Measurements from ENCODE around the gene GLI3. TPM values are rescaled to one million over a fixed set of nuclear protein-coding genes. Genes with fewer than 3 reads are reported as not detected.

GLI3 gene
- total RNA-seq, 2 experiments from 2014 or later = not detected

- ChIA-PET POLR2A (no interaction called here), CTCF (no interaction called here)
- Mint-ChIP-seq H3K27ac (no peak overlapping the region), H3K4me3 (no peak overlapping the region), H3K4me1 (ENCODE audit: low read depth) (peaks cover 10% of the 10 kb centered on the region), H3K27me3 (ENCODE audit: low read depth) (peaks cover 54% of the 10 kb centered on the region), H3K36me3 (ENCODE audit: low read depth) (no peaks in the 10 kb centered on the region), H3K9me3 (ENCODE audit: insufficient read depth) (no peaks in the 10 kb centered on the region)
- no peak for DNase-seq
- ATAC-seq = no peak
These were observed 3.2 kb downstream of the GLI3 start for GRCh38 chr7:42233695-42234331.

DNA sequence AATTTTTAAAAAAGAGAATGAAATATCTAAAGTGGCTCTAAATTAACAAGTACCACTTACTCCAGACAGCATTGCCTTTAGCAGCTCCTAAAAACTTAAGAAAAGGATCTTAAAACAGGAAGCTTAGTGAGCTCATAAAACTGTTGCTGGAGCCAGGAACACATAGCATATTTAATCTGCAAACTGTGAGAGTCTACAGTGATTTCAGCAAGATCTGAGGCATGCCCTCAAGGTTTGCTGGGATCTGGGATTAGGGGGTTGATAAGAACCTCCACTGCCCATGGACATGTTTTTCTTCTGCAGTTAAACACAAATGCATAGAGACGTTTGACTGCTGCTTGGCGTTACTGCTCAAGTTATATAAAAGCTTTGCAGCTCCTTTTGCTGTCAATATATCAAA, 3.8 kb downstream of the GLI3 start:
- no peak overlapping the region for H3K27ac Mint-ChIP-seq

DNA sequence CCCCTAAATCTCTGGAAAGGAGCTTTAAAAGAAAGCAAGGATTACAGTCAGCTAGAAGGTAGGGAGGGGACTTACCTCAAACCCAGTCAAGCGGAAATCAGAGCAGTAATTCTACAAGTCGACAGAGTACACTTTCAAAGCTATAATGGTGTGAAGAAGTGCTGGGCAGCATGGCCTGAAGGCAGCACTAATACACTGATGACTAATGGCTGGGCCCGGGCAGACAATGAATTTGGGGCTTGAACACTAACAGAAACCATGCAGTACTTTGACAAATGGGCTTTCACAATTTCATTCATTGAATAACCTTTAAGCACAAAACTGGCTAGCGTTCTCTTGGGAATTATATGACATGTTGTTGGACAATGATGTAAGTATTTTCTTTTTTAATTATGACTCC, 4.7 kb downstream of the GLI3 start:
- H3K4me3 Mint-ChIP-seq = no peak overlapping the region
- CTCF ChIA-PET = no interaction called here

More for the DNA sequence above, 3.8 kb downstream of the GLI3 start:
- CTCF ChIA-PET = no interaction called here
- Mint-ChIP-seq H3K36me3 (ENCODE audit: low read depth) (no peaks in the 10 kb centered on the region), H3K4me3 (no peak overlapping the region), H3K4me1 (ENCODE audit: low read depth) (peaks cover 7% of the 10 kb centered on the region), H3K9me3 (ENCODE audit: insufficient read depth) (no peaks in the 10 kb centered on the region), H3K27me3 (ENCODE audit: low read depth) (peaks cover 53% of the 10 kb centered on the region)
- no peak for DNase-seq
- POLR2A ChIA-PET = no interaction called here
- ATAC-seq = no peak

GRCh38 chr7:42231043-42231787, 5.8 kb downstream of the GLI3 start:
- no peak overlapping the region for H3K27ac Mint-ChIP-seq
- DNase-seq (no peak), ATAC-seq (no peak)
- no peaks in the 10 kb centered on the region for H3K9me3 Mint-ChIP-seq (ENCODE audit: insufficient read depth)
- CTCF ChIA-PET = no interaction called here
- H3K4me1 Mint-ChIP-seq (ENCODE audit: low read depth) = peaks cover 8% of the 10 kb centered on the region
- no peaks in the 10 kb centered on the region for H3K36me3 Mint-ChIP-seq (ENCODE audit: low read depth)
- H3K4me3 Mint-ChIP-seq = no peak overlapping the region
- H3K27me3 Mint-ChIP-seq (ENCODE audit: low read depth) = peaks cover 63% of the 10 kb centered on the region
- POLR2A ChIA-PET = no interaction called here

More for the DNA sequence above, 4.7 kb downstream of the GLI3 start:
- peaks cover 56% of the 10 kb centered on the region for H3K27me3 Mint-ChIP-seq (ENCODE audit: low read depth)
- H3K27ac Mint-ChIP-seq = no peak overlapping the region
- no peaks in the 10 kb centered on the region for H3K9me3 Mint-ChIP-seq (ENCODE audit: insufficient read depth)
- H3K4me1 Mint-ChIP-seq (ENCODE audit: low read depth) = peaks cover 8% of the 10 kb centered on the region
- H3K36me3 Mint-ChIP-seq (ENCODE audit: low read depth) = no peaks in the 10 kb centered on the region
- POLR2A ChIA-PET = no interaction called here
- ATAC-seq = no peak
- no peak for DNase-seq

GRCh38 chr7:42227936-42228591, 8.9 kb downstream of the GLI3 start:
- no peaks in the 10 kb centered on the region for H3K36me3 Mint-ChIP-seq (ENCODE audit: low read depth)
- ATAC-seq (peak; percentile 55), DNase-seq (no peak)
- peak overlapping the region; percentile 51 for H3K4me3 Mint-ChIP-seq
- POLR2A ChIA-PET = no interaction called here
- CTCF ChIA-PET = no interaction called here
- no peak overlapping the region for H3K27ac Mint-ChIP-seq
- H3K9me3 Mint-ChIP-seq (ENCODE audit: insufficient read depth) = no peaks in the 10 kb centered on the region
- H3K4me1 Mint-ChIP-seq (ENCODE audit: low read depth) = peaks cover 6% of the 10 kb centered on the region
- H3K27me3 Mint-ChIP-seq (ENCODE audit: low read depth) = peaks cover 48% of the 10 kb centered on the region

DNA sequence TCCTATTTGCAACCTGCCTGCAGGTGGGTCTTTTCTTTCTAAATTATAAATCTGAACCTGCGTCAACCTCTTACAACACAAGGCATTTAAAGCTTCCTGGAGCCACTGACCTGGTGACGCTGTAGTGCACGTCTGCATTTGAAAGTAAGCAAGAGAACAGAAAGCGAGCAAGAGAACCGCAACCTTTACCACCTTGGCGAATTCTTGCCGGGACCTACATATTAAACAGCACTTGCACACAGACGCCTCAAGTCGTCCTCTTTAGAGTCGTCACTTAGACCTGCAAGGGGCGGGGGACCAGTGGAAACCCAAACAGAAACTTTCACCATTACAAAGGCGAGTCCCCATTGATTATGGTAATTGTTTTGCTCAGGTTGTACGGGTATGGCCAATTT, 9.5 kb downstream of the GLI3 start:
- Mint-ChIP-seq H3K9me3 (ENCODE audit: insufficient read depth) (no peaks in the 10 kb centered on the region), H3K27me3 (ENCODE audit: low read depth) (peaks cover 45% of the 10 kb centered on the region), H3K36me3 (ENCODE audit: low read depth) (no peaks in the 10 kb centered on the region), H3K4me3 (peak overlapping the region; percentile 51), H3K4me1 (ENCODE audit: low read depth) (peaks cover 6% of the 10 kb centered on the region), H3K27ac (no peak overlapping the region)
- ChIA-PET POLR2A (no interaction called here), CTCF (no interaction called here)
- peak; percentile 68 for ATAC-seq
- DNase-seq = peak; percentile 51

DNA sequence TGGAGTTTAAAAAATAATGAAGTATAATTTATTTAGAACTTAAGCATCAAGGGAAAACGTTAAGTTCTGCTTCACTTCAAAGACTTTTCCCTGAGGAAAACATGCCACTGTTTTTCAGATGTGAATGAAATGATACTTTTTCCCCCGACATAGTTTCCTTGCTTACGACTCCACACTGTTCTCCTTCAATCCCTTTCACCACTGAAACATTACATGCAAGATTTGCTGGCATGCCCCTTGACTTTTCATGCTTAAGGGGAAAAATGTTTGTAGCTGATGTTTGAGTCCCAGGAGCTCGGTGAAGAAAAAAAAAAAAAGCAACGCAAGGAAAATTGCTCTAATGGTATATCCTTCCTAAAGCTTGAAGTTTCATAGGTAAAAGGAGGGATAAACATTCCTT, 10.0 kb downstream of the GLI3 start:
- ATAC-seq = no peak
- CTCF ChIA-PET = no interaction called here
- Mint-ChIP-seq H3K9me3 (ENCODE audit: insufficient read depth) (no peaks in the 10 kb centered on the region), H3K27me3 (ENCODE audit: low read depth) (peaks cover 40% of the 10 kb centered on the region), H3K36me3 (ENCODE audit: low read depth) (no peaks in the 10 kb centered on the region), H3K4me1 (ENCODE audit: low read depth) (peaks cover 6% of the 10 kb centered on the region), H3K27ac (no peak overlapping the region), H3K4me3 (no peak overlapping the region)
- POLR2A ChIA-PET = no interaction called here
- DNase-seq = no peak

DNA sequence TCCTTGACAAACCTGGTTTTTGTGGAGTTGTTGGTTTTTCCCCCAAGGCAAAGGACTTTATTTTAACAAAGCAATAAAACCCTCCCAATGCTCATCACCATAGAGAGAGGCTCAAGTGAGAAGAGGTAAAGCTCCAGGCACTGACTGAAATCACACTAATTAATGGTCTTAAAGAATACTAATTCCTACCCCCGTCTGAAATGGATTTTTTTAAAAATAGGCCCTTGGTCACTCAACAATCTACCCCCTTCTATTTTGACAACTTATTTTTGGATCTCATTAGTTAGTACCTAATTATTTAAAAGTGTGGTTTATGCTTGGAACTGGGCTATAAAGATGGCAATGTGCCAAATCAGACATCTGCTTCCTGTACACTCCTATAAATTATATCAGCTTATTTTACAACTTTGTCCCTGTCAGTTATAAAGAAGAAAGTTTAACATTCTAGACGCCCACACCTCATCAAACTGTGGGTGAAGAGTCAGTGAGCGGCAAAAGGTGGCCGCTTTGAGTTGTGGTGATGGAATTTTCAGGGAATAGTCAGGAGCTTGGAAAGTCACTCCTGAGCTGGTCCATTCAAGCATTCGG, 10.6 kb downstream of the GLI3 start:
- peaks cover 38% of the 10 kb centered on the region for H3K27me3 Mint-ChIP-seq (ENCODE audit: low read depth)
- no peak overlapping the region for H3K4me3 Mint-ChIP-seq
- CTCF ChIA-PET = no interaction called here
- peaks cover 6% of the 10 kb centered on the region for H3K4me1 Mint-ChIP-seq (ENCODE audit: low read depth)
- H3K9me3 Mint-ChIP-seq (ENCODE audit: insufficient read depth) = no peaks in the 10 kb centered on the region
- POLR2A ChIA-PET = no interaction called here
- H3K27ac Mint-ChIP-seq = no peak overlapping the region
- H3K36me3 Mint-ChIP-seq (ENCODE audit: low read depth) = no peaks in the 10 kb centered on the region
- ATAC-seq (no peak), DNase-seq (no peak)

DNA sequence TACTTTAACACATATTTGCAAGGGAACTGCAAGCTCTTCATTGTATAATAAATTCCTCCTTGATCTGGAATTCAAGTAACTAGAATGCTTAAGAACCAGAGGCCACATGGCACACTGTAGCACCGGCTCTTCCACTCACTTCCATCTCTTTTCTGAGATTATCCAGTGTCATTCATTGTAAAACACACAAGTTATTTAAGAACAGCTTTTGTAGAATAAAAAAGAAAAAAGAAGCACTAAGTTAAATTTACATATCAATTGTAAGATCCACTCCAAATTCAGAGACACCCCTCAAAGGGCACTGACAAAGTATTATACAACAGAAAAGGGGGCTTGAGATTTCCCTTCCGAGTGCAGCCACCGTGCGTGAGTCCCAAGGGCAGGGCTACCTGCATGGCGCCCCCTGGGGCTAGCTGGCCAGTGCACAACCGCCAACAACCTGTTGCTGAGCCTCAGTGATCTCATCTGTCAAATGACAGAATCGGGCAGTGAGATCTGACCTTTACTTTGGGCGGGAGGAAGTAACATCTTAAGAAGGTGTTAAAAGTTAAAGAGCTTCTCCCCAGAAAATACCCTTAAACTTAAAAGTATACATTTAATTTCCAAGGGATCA, 12.5 kb downstream of the GLI3 start:
- CTCF ChIA-PET = no interaction called here
- no peaks in the 10 kb centered on the region for H3K9me3 Mint-ChIP-seq (ENCODE audit: insufficient read depth)
- no peak for DNase-seq
- no peaks in the 10 kb centered on the region for H3K36me3 Mint-ChIP-seq (ENCODE audit: low read depth)
- peaks cover 6% of the 10 kb centered on the region for H3K4me1 Mint-ChIP-seq (ENCODE audit: low read depth)
- H3K27ac Mint-ChIP-seq = no peak overlapping the region
- H3K4me3 Mint-ChIP-seq = no peak overlapping the region
- ATAC-seq = no peak
- peaks cover 38% of the 10 kb centered on the region for H3K27me3 Mint-ChIP-seq (ENCODE audit: low read depth)
- POLR2A ChIA-PET = no interaction called here

DNA sequence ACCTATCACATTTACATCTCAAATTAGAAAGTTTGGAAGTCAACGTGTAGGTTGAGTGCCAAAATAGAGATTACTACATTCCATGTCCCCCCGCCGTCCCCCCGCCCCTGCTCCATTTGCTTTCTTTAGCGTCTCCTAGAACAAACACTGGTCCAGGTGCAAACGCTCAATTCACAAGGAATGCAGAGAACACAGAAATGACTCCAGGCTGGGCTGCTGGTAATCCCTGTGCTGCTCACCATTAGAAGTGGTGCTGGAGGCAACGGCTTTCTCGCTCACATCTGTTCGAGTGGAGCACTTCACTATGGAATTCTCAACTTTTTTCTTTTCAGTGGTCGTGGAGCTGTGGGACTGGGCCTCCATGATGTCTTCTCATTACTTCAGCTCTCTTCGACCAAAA, 14.1 kb downstream of the GLI3 start:
- Mint-ChIP-seq H3K9me3 (ENCODE audit: insufficient read depth) (no peaks in the 10 kb centered on the region), H3K36me3 (ENCODE audit: low read depth) (no peaks in the 10 kb centered on the region), H3K27ac (no peak overlapping the region), H3K4me3 (no peak overlapping the region), H3K4me1 (ENCODE audit: low read depth) (peaks cover 6% of the 10 kb centered on the region), H3K27me3 (ENCODE audit: low read depth) (peaks cover 26% of the 10 kb centered on the region)
- ATAC-seq (no peak), DNase-seq (no peak)
- POLR2A ChIA-PET = no interaction called here
- CTCF ChIA-PET = no interaction called here

DNA sequence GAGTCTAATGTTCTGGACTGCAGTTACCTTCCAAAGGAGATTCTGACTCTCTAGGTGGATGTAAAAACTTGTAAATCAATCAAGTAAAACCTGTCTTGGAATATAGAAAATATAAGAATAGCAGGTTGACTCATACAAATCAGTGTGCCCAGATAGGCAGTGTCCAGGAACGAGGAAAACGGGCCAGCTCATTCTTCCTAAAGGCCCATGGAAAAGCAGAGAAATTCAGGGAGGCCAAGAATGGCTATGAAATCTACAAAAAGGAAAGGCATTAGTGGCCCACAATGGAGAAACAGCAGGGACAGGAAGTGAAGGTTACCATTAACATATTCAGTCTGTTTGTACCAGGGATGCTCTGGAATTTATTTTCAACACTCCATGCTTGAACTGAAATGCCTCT, 14.9 kb downstream of the GLI3 start:
- Mint-ChIP-seq H3K27me3 (ENCODE audit: low read depth) (peaks cover 18% of the 10 kb centered on the region), H3K27ac (no peak overlapping the region), H3K4me1 (ENCODE audit: low read depth) (no peaks in the 10 kb centered on the region), H3K36me3 (ENCODE audit: low read depth) (no peaks in the 10 kb centered on the region), H3K4me3 (no peak overlapping the region), H3K9me3 (ENCODE audit: insufficient read depth) (no peaks in the 10 kb centered on the region)
- ATAC-seq = no peak
- CTCF ChIA-PET = no interaction called here
- no peak for DNase-seq
- POLR2A ChIA-PET = no interaction called here

GRCh38 chr7:42221304-42221703, 15.7 kb downstream of the GLI3 start:
- no peaks in the 10 kb centered on the region for H3K4me1 Mint-ChIP-seq (ENCODE audit: low read depth)
- POLR2A ChIA-PET = no interaction called here
- H3K4me3 Mint-ChIP-seq = no peak overlapping the region
- no peak overlapping the region for H3K27ac Mint-ChIP-seq
- no peak for DNase-seq
- CTCF ChIA-PET = no interaction called here
- ATAC-seq = no peak
- no peaks in the 10 kb centered on the region for H3K36me3 Mint-ChIP-seq (ENCODE audit: low read depth)
- H3K9me3 Mint-ChIP-seq (ENCODE audit: insufficient read depth) = no peaks in the 10 kb centered on the region
- peaks cover 16% of the 10 kb centered on the region for H3K27me3 Mint-ChIP-seq (ENCODE audit: low read depth)
